Esophagus mucosa (tissue), 1 donor: ENCODE data around the gene MYOD1. TPM values are rescaled to one million over a fixed set of nuclear protein-coding genes. Genes with fewer than 3 reads are reported as not detected.

Experiments
- ATAC-seq: fragments of 200-7000 bp; cut with Tn5 transposase; one replicate; pipeline ENCODE4 v1.9.1; 2020
- total RNA-seq: library from RNA; stranded (reverse); gene quantifications from one replicate; pipeline ENCODE4 v1.2.4, GENCODE V29; 2023
- donor health status: DM: yes; HTN: yes; CAD: no.

Gene MYOD1
- total RNA-seq, 1 donor from 2014 or later, result not detected

DNA sequence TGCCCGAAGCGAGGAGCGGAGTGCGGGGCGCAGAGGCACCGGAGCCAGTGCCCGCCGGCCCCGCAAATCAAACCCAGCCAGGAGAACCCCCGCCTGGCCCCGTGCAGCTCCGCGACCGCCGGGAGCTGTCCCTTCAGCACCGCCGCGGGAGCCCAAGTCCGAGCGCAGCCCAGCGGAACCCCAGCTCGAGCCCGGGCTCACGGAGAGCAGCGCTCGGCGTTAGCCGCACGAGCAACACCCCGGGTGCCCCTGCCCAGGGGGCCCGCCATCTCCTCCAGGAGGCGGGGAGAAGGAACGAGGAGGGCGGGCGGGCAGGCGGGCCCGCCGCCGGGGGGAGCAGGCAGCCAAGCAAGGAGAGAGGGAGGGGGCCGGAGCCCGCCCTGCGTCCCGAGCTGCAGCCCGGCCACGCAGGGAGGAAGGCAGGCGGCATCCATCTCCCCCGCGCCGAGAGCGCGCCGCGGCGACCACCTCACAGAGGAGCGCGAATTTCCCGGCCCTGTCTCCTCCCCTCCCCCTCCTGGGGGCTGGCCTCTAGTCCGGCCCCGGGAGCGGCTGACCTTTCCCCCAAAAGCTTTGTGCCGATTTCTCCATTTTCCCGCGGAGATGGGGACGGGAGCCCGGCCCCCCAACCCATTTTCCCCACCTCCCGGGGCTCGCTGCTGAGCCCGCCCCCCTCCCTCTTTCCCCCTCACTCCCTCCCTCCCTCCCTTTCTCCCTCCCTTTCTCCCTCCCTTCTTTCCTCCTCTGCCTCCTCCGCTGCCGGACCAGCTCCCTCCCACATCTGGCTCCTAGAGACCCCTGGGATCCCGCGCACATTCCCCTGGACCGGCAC is 15.8 kb downstream of the MYOD1 start:
- peak; percentile 55 for ATAC-seq

DNA sequence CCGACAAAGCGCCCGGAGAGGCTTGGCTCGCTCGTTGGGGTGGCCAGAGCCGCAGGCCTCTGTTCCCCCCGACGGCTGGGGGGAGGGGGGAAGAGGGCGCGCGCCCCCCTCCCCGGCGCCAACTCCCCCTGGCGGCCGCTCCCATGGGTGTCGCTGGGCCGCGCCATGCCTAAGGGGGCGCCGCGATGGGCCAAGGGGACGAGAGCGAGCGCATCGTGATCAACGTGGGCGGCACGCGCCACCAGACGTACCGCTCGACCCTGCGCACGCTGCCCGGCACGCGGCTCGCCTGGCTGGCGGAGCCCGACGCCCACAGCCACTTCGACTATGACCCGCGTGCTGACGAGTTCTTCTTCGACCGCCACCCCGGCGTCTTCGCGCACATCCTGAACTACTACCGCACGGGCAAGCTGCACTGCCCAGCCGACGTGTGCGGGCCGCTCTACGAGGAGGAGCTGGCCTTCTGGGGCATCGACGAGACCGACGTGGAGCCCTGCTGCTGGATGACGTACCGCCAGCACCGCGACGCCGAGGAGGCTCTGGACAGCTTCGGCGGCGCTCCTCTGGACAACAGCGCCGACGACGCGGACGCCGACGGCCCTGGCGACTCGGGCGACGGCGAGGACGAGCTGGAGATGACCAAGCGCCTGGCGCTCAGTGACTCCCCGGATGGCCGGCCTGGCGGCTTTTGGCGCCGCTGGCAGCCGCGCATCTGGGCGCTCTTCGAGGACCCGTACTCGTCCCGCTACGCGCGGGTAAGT is 16.6 kb downstream of the MYOD1 start:
- no peak for ATAC-seq

DNA sequence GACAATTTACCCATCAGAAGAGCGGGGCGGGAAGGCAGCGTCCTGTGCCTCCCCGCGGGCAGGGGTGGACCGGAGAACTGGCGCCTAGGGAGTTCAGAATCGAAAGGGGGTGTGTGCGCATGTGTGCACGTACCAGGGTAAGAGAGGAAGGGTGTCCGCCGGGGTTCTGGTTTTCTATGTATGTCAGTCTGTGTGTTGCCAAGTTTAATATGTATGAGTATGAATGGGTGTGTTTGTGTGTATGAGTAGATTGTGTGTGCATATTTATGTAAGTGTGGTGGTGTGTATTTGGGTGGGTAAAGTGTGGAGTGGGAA is 17.2 kb downstream of the MYOD1 start:
- ATAC-seq, result no peak

DNA sequence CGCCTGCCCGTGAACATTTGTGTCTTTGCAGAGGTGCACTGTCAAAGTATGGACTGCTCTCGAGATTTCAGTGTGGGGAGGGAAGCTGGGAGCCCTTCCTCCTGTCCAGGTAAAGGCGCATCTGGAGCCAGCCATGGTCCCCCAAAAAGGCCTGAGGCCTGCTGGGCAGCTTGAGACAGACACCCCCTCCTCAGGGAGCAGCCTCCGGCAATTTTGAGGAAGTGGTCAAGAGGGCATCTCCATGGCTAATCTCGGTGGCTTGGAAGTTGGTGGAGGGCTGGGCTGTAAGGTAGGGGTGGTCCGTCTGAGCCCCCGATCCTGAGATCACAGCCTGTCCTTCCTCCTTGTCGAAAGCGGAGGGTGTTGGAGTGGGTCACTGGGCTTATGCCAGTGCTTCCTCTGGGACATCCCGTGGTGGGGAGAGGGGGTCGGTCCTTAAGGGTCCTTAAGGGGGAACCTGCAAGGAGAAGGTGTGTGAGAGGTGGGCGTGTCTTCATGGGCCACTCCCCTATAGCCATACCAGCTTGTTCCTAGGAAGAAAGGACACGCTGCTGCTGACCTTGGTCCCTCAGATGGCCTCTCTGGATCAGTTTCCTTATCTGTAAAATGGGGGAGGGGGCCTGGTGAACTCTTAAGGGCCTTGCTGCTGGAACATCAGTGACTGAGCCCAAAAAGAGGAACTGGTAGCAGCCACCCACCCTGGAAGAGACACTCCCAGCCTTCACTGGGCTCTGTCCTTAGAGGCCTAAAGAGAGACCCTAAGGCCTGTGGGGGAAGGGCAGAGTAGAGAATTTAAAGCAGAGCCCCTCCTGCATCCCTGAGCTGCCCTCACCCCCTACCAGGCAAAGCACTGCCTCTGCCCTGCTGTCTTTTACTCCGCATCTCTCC is 17.8 kb downstream of the MYOD1 start:
- ATAC-seq, result no peak

DNA sequence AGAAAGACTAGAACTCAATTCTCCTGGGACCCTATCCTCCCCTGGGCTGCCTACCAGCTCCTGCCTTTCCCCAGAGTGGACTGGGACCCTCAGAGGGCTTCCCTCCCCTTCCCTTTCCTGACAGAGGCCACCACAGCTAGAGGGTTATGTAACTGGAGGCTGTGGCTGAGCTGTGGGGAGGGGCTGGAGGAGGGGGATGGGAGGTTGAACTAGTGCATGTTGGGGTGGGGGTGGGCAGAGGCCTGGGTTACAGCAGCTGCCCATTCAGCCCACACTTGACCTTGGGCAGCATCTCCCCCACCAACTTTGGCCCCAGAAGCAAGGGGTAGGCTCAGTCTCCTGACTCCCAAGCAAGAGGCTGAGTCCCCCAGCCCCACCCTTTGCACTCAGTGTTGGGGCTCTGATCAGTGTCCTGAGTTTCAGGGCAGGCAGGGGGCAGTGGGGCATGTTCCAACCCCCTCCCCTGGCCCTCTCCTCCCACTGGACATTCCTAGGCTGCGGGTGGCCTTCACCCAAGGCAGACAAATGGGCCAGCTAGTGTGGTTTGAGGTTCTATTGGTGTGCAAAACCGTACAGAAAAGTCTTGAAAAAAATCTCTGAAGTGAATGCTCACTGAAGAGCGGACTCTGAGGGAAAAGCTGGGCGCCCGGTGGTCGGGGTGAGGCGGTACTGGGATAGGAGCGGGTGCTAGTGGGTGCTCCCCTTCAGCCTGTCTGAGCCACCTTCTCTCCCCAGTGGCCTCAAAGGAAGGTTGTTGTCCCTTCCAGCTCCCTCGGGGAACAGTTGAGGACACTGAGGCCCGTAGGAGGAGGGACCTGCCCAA is 19.0 kb downstream of the MYOD1 start:
- no peak for ATAC-seq

DNA sequence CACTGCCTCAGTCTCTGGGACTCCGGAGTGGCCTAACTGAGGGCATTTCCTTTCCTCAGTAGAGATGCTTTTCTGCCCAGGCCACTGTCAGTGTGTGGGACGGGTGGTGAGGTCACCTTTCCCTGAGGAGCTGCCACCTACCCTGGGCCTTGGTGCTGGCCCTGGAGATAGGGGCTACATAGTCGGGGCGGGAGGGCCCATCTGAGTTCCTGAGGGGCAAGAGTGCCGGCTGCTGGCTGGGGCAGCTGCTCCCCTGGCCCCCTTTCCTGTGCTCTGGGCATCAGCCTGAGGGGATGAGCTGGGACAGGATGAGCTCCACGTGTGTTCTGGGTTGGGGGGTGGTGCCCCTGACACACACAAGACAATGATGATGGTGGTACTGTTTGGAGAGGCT is 20.6 kb downstream of the MYOD1 start:
- ATAC-seq, result no peak

DNA sequence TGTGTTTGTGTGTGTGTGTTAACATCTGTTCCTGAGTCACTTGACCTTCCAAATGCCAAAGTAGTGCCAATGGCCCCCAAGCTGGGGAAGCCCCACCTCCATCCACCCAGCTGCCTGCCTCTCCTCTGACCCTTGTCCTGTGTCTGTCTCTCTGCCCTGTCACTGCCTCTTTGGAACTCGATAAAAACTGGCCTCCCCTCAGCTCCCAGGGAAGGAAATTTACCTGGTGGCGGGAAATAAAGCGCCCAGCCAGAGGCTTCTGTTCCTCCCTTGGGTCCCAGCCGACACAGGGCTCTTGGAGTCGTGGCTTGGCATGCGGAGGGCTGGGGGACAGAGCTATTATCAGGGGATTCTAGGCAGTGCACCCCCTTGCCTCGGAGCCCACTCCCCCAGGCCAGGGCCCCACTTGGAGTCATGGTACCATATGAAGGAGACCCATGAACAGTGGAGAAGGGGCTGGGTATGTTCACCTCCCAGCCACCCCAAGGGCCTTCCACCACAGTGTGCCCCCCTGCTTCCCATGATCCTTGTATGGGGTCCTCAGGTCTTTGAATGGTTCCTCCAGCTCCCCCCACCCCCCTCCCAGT is 21.4 kb downstream of the MYOD1 start:
- no peak for ATAC-seq

DNA sequence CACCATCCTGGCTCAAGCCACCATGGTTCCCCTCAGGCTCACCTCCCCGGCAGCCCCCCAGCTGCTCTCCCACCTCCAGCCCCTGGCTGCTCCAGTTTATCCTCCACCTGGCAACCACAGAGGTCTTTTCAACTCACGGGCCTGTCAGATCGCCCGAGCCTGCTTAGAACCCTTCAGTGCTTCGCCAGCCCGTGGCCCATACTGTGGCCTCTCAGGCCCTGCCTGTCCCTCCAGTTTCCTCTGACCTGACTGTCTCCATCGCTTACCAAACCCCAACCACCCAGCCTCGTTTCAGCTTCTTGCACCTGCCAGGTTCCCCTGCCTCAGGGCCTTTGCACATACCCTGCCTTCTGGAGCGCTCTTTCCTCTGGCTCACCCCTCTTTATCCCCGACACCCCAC is 22.1 kb downstream of the MYOD1 start:
- ATAC-seq, result no peak

DNA sequence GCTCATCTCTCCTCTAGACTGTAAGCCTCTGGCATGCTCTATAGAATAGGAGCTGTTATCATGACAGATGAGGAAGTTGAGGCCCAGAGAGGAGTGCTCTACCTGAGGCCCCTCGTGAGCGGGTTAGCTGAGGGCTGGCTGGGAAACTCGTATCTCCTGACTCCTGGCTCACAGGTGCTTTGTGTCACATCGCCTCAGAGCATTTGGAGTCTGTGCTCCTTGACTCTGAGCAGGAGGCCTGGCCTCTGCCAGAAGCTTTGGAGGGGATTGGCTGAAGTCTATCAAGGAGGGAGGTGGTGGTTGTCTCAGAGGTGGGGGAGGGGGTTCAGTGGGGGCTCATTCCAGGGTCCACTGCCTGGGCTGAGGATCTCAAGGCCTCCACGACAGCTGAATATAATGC is 22.6 kb downstream of the MYOD1 start:
- no peak for ATAC-seq

DNA sequence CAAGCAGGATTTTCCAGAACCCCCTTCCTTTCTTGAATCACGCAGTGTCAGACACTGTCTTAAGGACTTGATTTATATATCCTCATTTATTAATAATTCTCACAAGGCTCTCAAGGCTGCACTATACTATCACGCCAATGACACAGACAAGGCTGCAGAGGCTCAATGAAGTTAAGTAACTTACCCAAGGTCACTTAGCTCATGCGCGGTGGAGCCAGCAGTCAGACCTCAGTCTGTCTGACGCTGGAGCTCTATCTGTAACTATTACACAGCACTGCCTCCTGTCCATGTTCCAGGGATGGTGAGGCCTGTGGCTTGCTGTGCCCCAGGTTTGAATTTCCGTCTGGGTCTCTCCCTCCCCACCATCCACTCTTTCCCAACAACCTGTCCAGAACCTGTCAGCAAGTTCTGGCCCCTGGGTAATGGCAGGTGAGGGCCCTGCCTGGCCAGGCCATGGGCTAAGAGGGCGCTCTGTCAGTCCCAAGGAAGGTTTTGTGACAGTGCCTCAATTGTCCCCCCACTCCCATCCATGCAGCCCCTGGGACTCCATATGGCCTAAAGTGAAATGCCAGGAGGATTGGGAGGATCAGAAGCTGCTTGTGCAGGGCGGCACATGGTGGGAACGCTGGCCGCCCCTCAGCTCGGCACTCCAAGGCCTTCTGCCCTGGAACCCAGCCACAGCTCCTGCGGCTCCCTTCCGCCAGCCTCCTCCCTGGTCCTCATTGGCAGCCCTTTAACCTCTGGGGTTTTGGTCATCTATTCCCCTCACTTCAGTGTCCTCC is 23.8 kb downstream of the MYOD1 start:
- ATAC-seq, result no peak

DNA sequence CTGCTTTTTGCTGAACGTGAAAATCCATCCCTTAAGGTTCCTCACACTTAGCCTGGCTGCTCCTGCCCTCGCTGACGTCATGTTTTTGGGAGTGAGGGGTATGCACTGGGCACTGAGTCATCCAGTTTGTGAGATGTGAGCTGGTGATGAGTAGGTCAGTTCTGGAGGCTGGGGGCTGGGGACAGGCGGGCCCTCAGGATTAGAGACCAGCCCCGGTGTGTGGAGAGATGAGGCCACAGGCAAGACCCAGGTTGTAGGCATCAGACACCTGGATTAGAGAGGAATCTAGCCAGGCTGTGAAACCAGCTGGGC is 24.4 kb downstream of the MYOD1 start:
- ATAC-seq, result peak; percentile 21

DNA sequence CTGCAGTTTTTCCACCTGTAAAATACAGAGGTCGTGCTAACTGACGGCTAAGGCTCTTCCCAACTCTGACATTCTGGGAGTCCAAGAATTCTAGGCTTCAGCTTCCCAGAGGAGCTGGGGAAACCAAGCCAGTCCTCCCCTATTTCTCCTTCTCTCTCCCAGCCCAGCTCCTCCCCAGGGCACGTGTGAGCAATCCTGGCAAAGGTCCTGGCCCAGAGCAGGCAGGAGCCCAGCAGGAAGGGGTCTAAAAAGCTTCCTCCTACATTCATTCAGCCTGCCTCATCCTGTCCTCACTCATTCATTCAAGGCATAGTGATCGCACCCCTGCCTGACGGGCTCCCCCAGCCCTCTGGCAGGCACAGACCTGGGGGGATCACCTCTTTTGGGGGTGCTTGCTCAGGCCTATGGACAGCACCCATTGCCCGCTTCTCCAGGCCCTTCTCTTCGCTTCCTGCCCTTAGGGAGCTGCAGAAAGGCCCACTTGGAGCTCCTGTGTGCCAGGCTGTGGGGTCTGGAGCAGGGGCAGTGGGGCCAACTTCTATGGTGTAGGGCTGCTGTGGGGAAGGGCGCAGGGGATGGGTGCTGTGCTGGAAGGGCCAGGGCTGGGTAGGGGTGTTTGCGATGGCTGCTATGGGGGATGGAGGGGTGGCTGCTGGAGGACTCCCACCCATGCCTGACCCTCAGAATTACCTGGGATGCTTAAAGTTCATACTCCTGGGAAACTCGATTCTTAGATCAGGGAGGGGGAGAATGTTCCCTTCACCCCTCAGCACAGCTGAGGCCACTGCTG is 25.0 kb downstream of the MYOD1 start:
- peak; percentile 45 for ATAC-seq

DNA sequence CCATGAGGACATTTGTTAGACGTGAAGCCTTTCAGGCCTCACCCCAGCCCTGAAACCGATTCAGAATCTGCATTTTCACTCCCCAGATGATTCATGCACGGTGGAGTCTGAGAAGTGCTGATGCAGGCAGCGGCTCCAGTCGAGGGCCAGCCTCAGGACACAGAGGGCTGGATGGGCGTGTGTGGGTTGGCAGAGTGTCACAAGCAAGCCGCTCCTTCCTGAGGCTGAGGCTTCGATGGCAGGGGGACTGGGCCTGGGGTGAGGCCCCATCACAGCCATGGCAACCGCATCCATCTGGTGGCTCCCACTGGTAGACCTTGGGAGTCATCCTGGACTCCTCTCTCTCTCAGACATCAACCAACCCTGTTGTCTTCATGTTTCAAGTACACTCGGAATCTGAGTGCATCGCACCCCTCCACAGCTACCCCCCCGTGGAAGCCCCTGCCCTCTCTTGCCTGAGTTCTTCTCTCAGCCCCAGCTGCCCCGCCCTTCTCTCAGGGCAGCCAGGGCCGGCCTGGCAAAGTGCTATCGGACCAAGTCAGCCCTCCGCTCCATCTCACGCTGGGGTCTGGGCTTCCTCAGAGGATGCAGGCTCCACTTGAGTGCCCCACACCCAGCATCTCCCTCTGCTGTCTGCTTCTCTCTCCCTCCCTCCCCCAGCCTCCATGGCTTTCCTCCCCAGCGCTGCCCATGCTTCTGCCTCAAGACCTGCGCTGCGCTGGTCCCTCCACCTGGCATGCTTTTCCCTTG is 25.8 kb downstream of the MYOD1 start:
- ATAC-seq, result peak; percentile 68

DNA sequence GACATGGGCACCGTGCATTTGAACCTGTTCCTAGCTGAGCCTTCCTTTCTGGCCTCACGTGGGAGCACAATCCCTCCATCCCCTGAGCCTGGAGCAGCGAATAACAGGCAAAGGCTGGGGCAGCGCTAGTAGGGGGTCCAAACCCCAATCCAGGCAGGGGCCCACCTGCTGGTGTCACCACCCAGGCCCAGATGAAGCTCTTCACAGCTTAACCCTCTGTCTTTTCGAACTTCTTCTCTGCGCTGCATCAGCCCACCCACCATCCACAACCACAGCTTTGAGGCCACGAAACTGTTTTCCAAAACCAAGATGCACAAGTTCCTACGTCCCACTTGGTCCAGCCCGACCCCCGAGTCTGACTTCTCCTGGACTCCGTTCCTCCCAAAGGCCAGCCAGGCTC is 26.7 kb downstream of the MYOD1 start:
- ATAC-seq, result no peak

DNA sequence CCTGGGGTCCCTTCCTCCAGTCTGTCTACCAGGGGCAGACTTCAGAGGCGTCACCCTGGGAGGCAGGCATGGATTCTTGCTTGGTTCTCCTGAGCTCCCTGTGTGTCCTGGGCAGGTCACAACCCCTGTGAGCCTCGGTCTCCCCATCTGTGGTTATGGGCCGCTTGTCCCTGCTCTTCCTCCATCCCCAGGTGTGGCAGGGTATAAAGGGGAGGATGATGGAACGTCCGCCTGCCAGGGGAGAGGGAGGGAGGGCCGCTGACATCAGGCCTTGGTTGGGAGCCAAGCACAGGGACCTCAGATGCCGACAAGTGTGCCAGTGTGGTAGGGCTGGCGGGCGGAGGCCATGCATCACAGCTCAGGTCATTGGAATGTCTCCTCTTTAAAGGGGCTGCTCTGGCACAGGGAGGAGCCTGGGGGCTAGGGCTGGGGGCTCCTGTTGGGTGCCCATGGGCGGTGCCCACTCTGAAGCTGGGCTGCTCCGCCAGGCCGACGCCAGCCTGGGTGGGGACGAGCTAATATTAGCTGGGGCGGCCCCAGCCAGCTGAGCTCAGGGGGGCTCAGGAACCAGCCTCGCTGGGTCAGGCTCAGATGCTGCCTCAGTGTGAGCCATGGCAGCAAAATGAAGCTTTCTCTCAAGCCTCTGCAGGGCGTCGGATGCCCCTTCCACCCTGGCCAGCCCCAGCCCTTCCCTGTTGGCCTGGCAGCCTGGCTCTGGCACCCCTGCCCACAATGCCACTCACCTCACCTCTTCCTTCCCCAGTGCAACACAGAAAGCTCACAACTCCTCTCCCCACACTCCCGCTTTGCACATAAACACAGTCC is 28.0 kb downstream of the MYOD1 start:
- no peak for ATAC-seq

DNA sequence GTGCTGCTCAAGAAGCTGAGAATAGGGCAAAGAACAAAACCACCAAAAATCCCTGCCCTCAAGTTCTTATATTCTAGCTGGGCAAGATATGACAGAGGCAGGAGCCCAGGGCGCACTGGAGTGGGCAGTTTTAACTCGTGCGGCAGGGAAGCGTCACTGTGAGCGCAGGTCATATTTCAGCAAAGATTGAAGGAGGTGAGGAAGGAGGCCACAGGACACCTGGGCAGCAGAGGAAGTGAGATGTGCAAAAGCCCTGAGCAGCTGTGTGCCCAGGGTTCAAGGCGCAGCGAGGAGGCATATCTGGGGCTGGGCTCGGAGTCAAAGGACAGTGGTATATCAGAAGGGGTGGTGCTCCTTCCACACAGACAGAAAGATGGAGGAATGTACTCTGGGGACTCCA is 28.7 kb downstream of the MYOD1 start:
- ATAC-seq, result no peak

DNA sequence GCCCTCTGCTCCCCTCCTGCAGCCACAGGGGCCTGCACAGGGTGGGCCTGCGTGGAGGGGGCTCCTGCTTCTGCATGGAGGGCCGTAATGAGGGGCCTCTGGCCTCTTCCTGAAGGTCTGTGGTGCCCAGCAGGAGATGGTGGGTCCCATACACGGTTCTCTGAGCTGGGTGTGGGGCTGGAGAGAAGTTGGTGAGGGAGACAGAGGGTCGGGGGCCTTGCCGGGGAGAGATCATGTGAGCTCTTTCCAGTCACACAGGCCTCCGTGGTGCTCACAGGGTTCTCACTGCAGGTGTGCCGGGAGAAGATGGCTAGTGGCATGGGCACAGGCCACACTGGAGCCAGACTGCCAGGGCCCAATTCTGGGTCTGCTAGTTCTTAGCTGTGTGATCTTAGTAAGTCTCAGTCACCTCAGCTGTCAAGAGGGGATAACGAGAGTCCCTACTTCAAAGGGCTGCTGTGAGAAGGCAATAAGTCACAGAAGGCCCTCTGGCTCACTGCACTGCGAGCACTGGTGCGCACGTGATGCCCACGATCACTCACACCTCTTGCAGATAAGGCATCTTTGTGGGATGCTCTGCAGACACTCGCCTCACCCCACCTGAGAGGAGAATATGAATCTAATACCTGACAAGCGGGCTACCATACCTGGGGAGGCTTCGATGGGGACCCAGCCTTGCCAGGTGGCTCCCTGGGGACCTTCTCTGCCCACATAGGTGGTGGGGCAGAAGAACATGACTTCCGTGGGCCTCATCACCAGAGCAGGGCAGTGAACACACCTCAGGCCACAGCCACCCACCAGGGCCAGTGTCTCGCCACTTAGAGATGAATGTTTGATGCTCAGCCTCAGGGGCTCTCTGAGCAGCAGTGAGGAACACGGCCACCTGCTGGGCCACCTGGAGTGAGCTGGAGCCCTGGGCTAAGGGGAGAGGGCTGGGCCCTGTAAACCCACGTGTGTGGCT is 29.7 kb downstream of the MYOD1 start:
- no peak for ATAC-seq
